Measurements from ENCODE around the gene ZNF385A.

The ZNF385A gene

GRCh38 chr12:54392485-54393206, 8.1 kb upstream of the ZNF385A start:
- no peak overlapping the region for H3K4me3 ChIP-seq (ENCODE audit: control insufficient read depth, low read depth, low read length)
- TF ChIP-seq, protein P1, sequence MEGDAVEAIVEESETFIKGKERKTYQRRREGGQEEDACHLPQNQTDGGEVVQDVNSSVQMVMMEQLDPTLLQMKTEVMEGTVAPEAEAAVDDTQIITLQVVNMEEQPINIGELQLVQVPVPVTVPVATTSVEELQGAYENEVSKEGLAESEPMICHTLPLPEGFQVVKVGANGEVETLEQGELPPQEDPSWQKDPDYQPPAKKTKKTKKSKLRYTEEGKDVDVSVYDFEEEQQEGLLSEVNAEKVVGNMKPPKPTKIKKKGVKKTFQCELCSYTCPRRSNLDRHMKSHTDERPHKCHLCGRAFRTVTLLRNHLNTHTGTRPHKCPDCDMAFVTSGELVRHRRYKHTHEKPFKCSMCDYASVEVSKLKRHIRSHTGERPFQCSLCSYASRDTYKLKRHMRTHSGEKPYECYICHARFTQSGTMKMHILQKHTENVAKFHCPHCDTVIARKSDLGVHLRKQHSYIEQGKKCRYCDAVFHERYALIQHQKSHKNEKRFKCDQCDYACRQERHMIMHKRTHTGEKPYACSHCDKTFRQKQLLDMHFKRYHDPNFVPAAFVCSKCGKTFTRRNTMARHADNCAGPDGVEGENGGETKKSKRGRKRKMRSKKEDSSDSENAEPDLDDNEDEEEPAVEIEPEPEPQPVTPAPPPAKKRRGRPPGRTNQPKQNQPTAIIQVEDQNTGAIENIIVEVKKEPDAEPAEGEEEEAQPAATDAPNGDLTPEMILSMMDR (conservative IDR thresholded peaks at IDR 0.05; ENCODE audit: control insufficient read depth, insufficient read depth, low read depth, low read length), result no peak
- no peak for DNase-seq (ENCODE audit: low read depth)

- TF ChIP-seq, protein P1 (conservative IDR thresholded peaks at IDR 0.05; ENCODE audit: control insufficient read depth, insufficient read depth, low read depth, low read length), result no peak
- no peak for DNase-seq (ENCODE audit: low read depth)
- H3K4me3 ChIP-seq (ENCODE audit: control insufficient read depth, low read depth, low read length), result no peak overlapping the region
Observed at GRCh38 chr12:54390668-54391551, 6.4 kb upstream of the ZNF385A start.

- DNase-seq (ENCODE audit: low read depth), result no peak
- TF ChIP-seq, protein P1 (conservative IDR thresholded peaks at IDR 0.05; ENCODE audit: control insufficient read depth, insufficient read depth, low read depth, low read length), result no peak
- no peak overlapping the region for H3K4me3 ChIP-seq (ENCODE audit: control insufficient read depth, low read depth, low read length)
Observed at GRCh38 chr12:54390176-54390667, 5.7 kb upstream of the ZNF385A start.

GRCh38 chr12:54389607-54390175, 5.2 kb upstream of the ZNF385A start:
- no peak overlapping the region for H3K4me3 ChIP-seq (ENCODE audit: control insufficient read depth, low read depth, low read length)
- TF ChIP-seq, protein P1 (conservative IDR thresholded peaks at IDR 0.05; ENCODE audit: control insufficient read depth, insufficient read depth, low read depth, low read length), result no peak
- DNase-seq (ENCODE audit: low read depth), result no peak

GRCh38 chr12:54389134-54389508, 4.6 kb upstream of the ZNF385A start:
- no peak overlapping the region for H3K4me3 ChIP-seq (ENCODE audit: control insufficient read depth, low read depth, low read length)
- TF ChIP-seq, protein P1 (conservative IDR thresholded peaks at IDR 0.05; ENCODE audit: control insufficient read depth, insufficient read depth, low read depth, low read length), result no peak
- no peak for DNase-seq (ENCODE audit: low read depth)

DNA sequence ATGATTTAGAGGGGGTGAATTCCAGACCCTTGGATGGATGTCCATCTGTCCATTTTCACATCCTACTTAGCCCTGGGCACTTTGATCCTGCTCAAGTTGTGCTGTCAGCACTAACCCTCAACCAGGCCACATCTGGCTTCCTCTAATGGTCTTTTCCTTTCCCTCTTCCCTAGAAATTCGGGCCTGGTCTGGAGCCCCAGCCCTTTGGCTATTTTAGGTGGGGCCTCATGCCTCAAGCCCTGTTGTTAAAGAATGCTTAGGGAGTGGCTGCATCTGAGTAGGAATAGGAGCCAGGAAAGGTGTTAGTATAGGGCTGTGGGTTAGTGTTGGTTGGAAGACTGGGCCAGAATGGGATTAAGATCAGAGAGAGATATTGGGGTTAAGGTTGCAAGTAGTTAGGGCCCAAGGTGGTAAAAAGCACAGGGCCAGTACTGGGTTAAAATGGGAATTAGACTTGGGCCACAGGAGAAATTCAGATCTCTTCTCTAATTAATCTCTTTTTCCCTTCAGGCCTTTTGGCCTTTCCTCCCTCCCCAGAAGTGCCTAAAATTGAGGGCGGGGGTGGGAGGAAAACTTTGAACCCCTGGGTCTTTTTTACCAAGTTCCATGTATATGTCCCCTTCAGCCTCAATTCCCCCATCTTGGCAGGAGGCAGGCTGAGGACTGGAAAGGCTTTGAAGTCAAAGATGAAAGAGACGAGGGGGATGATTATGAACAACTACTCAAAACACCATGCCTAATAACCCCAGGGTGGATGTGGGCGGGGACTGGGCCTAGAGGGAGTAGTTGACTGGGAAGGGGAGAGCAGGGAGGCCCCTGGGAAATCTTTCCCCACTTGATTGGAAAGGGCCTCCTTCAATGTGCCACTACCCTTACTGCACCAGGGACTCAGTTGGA, 4.0 kb upstream of the ZNF385A start:
- TF ChIP-seq, protein P1 (conservative IDR thresholded peaks at IDR 0.05; ENCODE audit: control insufficient read depth, insufficient read depth, low read depth, low read length), result no peak
- no peak overlapping the region for H3K4me3 ChIP-seq (ENCODE audit: control insufficient read depth, low read depth, low read length)
- DNase-seq (ENCODE audit: low read depth), result no peak

All from fibroblast of mammary gland (primary cell).